Activated CD8-positive, alpha-beta T cell treated with anti-CD3 and anti-CD28 coated beads for 36 hours (primary cell): ENCODE measurements around the gene ICAM2. TPM values are rescaled to one million over a fixed set of nuclear protein-coding genes. Genes with fewer than 3 reads are reported as not detected.
A peak's percentile ranks its signal among the peaks of the same experiment; 100 is the strongest.
"Not testable (repeated sequence)": the region's sequence is repeated elsewhere in the genome, so short reads cannot be mapped to it uniquely, and the experiment has no call there.

Experiments
- ATAC-seq: fragments of 200-7000 bp; cut with Tn5 transposase; one replicate; pipeline ENCODE4 v1.10.0; 2021; ENCODE audit warnings: mild to moderate bottlenecking, moderate library complexity
- CTCF ChIA-PET: fragments of 350-600 bp; sonication (Branson Sonifier 250); formaldehyde crosslinking; loops from one replicate; lab custom pipeline; 2021; ENCODE audit warnings: antibody characterized with exemption; lab: Charles Lee
- POLR2A ChIA-PET: fragments of 350-600 bp; sonication (Branson Sonifier 250); formaldehyde crosslinking; loops from one replicate; lab custom pipeline; 2021; ENCODE audit warnings: antibody characterized with exemption; lab: Charles Lee
- DNase-seq: peaks from one replicate; pipeline ENCODE4 v3.0.0-alpha.2; 2020
- H3K27ac Mint-ChIP-seq: one replicate; pipeline ENCODE4 v1.8.0; 2021; ENCODE audit warnings: mild to moderate bottlenecking, mixed read lengths
- H3K27me3 Mint-ChIP-seq: one replicate; pipeline ENCODE4 v1.8.0; 2021; ENCODE audit warnings: mixed read lengths
- H3K36me3 Mint-ChIP-seq: one replicate; pipeline ENCODE4 v1.8.0; 2021; ENCODE audit warnings: low read depth, mixed read lengths
- H3K4me1 Mint-ChIP-seq: one replicate; pipeline ENCODE4 v1.8.0; 2021; ENCODE audit warnings: low read depth, mixed read lengths
- H3K4me3 Mint-ChIP-seq: one replicate; pipeline ENCODE4 v1.8.0; 2021; ENCODE audit warnings: mild to moderate bottlenecking, moderate library complexity, mixed read lengths
- H3K9me3 Mint-ChIP-seq: one replicate; pipeline ENCODE4 v1.8.0; 2021; ENCODE audit warnings: mixed read lengths
- intact Hi-C: fragments of 100-400 bp; cut with micrococcal nuclease; formaldehyde crosslinking; loops from one replicate; pipeline ENCODE4 v1.10.0; 2022
- total RNA-seq, 2 experiments: library from RNA; stranded (reverse); gene quantifications; one replicate each; pipeline ENCODE4 v1.2.3, GENCODE V29; 2021
- TF ChIP-seq, protein P1 (sequence below): fragments of 200-600 bp; IDR thresholded peaks from one replicate; pipeline ENCODE4 v1.8.0; 2022; ENCODE audit warnings: antibody characterized with exemption, mild to moderate bottlenecking

ICAM2 gene
- total RNA-seq, 2 experiments from 2014 or later, result 53.3 to 53.7 TPM

- TF ChIP-seq, protein P1, sequence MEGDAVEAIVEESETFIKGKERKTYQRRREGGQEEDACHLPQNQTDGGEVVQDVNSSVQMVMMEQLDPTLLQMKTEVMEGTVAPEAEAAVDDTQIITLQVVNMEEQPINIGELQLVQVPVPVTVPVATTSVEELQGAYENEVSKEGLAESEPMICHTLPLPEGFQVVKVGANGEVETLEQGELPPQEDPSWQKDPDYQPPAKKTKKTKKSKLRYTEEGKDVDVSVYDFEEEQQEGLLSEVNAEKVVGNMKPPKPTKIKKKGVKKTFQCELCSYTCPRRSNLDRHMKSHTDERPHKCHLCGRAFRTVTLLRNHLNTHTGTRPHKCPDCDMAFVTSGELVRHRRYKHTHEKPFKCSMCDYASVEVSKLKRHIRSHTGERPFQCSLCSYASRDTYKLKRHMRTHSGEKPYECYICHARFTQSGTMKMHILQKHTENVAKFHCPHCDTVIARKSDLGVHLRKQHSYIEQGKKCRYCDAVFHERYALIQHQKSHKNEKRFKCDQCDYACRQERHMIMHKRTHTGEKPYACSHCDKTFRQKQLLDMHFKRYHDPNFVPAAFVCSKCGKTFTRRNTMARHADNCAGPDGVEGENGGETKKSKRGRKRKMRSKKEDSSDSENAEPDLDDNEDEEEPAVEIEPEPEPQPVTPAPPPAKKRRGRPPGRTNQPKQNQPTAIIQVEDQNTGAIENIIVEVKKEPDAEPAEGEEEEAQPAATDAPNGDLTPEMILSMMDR, result no peak
- DNase-seq (no peak), ATAC-seq (no peak)
- H3K27me3 Mint-ChIP-seq, result no peaks in the 10 kb centered on the region
- no peak overlapping the region for H3K27ac Mint-ChIP-seq
- peaks cover 26% of the 10 kb centered on the region for H3K36me3 Mint-ChIP-seq
- peaks cover 53% of the 10 kb centered on the region for H3K4me1 Mint-ChIP-seq
- ChIA-PET CTCF (interaction anchor here (0.7 to 0.9 kb wide), 2 partner anchors 14 to 18 kb away, joined by 3 to 4 read pairs; no protein-coding TSS in a partner anchor), POLR2A (interaction anchor here (0.7 kb wide), 1 partner anchor 125 kb away, joined by 3 read pairs; no protein-coding TSS in a partner anchor)
- no peaks in the 10 kb centered on the region for H3K9me3 Mint-ChIP-seq
- no peak overlapping the region for H3K4me3 Mint-ChIP-seq
- intact Hi-C loops, result no loop called here
Observed at GRCh38 chr17:64008830-64009229, 11.6 kb downstream of the ICAM2 start.

DNA sequence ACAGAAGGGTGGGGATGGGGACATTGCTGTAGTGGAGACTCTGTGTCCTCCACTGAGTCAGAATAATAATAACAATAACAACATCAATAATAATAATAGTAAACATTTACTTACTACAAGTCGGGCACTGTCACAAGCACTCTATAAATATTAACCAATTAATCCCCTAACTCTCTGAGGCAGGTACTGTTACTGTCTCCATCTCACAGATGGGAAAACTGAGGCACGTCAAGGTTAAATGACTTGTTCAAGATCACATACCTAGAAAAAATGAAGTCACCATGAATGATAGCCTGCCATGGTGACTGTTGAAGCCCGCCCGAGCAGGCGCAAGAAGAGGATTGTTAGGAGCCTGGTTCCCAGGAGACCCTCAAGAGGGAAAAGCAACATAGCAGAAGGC is 12.1 kb downstream of the ICAM2 start:
- intact Hi-C loops, result no loop called here
- DNase-seq (no peak), ATAC-seq (no peak)
- Mint-ChIP-seq H3K4me1 (peaks cover 50% of the 10 kb centered on the region), H3K27ac (peak overlapping the region; percentile 25), H3K27me3 (no peaks in the 10 kb centered on the region), H3K36me3 (peaks cover 31% of the 10 kb centered on the region), H3K4me3 (no peak overlapping the region), H3K9me3 (no peaks in the 10 kb centered on the region)
- TF ChIP-seq, protein P1, result no peak
- ChIA-PET POLR2A (interaction anchor here (0.7 kb wide), 1 partner anchor 125 kb away, joined by 3 read pairs; no protein-coding TSS in a partner anchor), CTCF (no interaction called here)

GRCh38 chr17:64007838-64008282 is 12.6 kb downstream of the ICAM2 start:
- Mint-ChIP-seq H3K27ac (peak overlapping the region; percentile 17), H3K27me3 (no peaks in the 10 kb centered on the region), H3K36me3 (peaks cover 31% of the 10 kb centered on the region), H3K4me1 (peaks cover 47% of the 10 kb centered on the region), H3K9me3 (no peaks in the 10 kb centered on the region), H3K4me3 (no peak overlapping the region)
- intact Hi-C loops, result no loop called here
- no peak for ATAC-seq
- TF ChIP-seq, protein P1, result no peak
- ChIA-PET POLR2A (interaction anchor here (0.7 to 1.0 kb wide), 2 partner anchors 13 to 126 kb away, joined by 3 read pairs; partner anchors contain the start of gene ICAM2), CTCF (interaction anchor here (1.1 to 1.2 kb wide), 2 partner anchors 21 to 61 kb away, joined by 3 to 4 read pairs; no protein-coding TSS in a partner anchor)
- no peak for DNase-seq

GRCh38 chr17:64007089-64007837 is 13.2 kb downstream of the ICAM2 start:
- H3K4me3 Mint-ChIP-seq, H3K27me3 Mint-ChIP-seq, DNase-seq, intact Hi-C loops, H3K9me3 Mint-ChIP-seq, ATAC-seq: not testable (repeated sequence)
- CTCF ChIA-PET, result interaction anchor here (1.1 to 2.1 kb wide), 4 partner anchors 17 to 61 kb away, joined by 3 to 8 read pairs (median 4); no protein-coding TSS in a partner anchor
- peaks cover 47% of the 10 kb centered on the region for H3K4me1 Mint-ChIP-seq
- H3K36me3 Mint-ChIP-seq, result peaks cover 28% of the 10 kb centered on the region
- H3K27ac Mint-ChIP-seq, result peak overlapping the region; percentile 17
- POLR2A ChIA-PET, result interaction anchor here (0.8 to 1.0 kb wide), 3 partner anchors 13 to 145 kb away, joined by 3 read pairs; partner anchors contain the start of gene ICAM2

DNA sequence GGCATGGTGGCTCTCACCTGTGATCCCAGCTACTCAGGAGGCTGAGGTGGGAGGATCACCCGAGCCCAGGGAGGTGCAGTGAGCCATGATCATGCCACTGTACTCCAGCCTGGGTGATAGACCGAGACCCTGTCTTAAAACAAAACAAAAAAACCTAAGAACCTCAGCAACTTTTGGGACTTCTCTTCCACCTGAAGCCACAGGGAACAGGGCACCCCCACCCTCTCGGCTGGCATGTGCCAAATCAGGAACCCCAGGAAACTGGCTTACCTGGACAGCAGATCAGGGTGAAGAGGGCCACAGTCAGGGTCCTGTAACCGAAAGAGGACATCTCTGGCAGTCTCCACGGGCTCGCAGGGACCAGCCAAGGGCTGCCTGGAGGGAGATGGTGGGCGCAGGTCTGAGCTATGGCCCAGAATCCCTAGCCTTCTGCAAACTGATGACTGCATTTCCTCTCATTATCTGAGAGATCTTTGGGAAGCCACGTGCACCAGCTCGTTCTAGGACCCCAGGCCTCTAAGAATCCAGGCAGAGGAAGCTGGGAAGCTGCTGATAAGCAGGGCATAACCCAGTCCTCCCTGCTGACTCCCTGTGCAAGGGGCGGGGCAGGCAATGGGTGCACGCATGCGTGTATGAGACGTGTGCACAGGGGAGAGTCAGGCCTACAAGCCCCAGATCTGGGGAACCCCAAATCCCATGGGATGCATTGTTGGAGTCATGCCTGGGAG is 13.9 kb downstream of the ICAM2 start:
- no peak overlapping the region for H3K4me3 Mint-ChIP-seq
- DNase-seq (no peak), ATAC-seq (no peak)
- H3K27ac Mint-ChIP-seq, result peak overlapping the region; percentile 13
- H3K4me1 Mint-ChIP-seq, result peaks cover 43% of the 10 kb centered on the region
- no peaks in the 10 kb centered on the region for H3K27me3 Mint-ChIP-seq
- ChIA-PET POLR2A (interaction anchor here (0.8 to 2.5 kb wide), 3 partner anchors 13 to 145 kb away, joined by 3 to 8 read pairs (median 3); partner anchors contain the start of gene ICAM2), CTCF (interaction anchor here (0.8 to 2.1 kb wide), 8 partner anchors 11 to 127 kb away, joined by 3 to 9 read pairs (median 4); no protein-coding TSS in a partner anchor)
- TF ChIP-seq, protein P1, result no peak
- H3K9me3 Mint-ChIP-seq, result no peaks in the 10 kb centered on the region
- peaks cover 23% of the 10 kb centered on the region for H3K36me3 Mint-ChIP-seq
- intact Hi-C loops, result no loop called here
